Head of caudate nucleus (tissue), 42 donors: Measurements from ENCODE around the gene SEC16A.

Experiments used
- DNase-seq, 42 donors: peaks; one replicate each; pipeline versions ENCODE4 v3.0.0 to v3.0.0-alpha.2; 2020 to 2021; ENCODE audit warnings: mixed read lengths in 7 of 42
- intact Hi-C: fragments of 100-400 bp; cut with DNase I; formaldehyde crosslinking; loops from one replicate; pipeline ENCODE4 v1.15.0; 2022

SEC16A gene

GRCh38 chr9:136507221-136507991 lies 24.6 kb upstream of the SEC16A start:
- intact Hi-C loops: no loop called here
- DNase-seq: no peak

- intact Hi-C loops: no loop called here
- no peak for DNase-seq
Observed at GRCh38 chr9:136506425-136506824, 23.6 kb upstream of the SEC16A start.

DNA sequence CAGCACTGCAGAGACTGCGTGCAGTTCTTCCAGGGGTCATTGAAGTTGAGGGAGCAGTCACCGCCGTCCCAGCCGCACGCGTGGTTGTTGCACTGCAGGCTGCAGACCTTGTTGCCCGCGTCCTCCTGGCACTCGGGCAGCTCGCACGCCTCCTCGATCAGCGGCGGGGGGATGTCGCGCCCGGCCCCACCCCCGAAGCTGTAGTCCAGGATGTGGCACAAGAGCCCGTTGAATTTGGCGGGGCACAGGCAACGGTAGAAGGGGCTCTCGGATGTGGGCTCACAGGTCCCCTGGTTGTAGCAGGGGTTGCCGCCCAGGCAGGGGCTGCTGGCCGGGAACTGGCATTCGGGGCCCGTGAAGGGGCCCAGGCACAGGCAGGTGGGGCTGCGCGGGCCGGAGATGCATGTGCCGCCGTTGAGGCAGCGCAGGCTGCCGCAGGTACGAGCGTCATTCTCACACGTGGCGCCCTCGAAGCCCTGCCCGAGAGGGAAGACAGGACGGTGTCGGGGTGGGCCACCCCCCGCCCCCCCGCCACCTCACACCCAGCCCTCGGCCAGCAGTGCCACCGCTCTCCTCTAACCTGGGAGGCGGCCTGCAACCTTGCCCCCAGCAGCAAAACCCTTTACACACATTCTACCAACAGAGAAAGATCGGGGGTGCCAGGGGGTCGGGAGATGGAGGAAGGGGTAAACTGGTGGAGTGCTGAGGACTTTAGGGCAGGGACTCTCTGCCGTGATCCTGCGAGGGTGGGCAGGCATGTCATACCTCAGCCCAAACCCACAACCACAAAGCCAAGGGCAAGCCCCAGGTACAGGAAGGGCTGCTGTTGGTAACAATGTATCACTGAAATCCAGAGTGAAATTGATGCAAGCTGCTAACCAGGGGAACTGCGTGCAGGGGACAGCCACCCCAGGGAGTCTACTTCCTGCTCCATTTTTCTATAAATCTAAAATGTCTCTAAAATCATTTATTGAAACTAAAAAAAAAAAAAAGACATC lies 22.9 kb upstream of the SEC16A start:
- intact Hi-C loops: no loop called here
- no peak for DNase-seq

- intact Hi-C loops: no loop called here
Observed at GRCh38 chr9:136504512-136505348, 21.9 kb upstream of the SEC16A start.

GRCh38 chr9:136502940-136503550 lies 20.2 kb upstream of the SEC16A start:
- intact Hi-C loops: no loop called here

More at GRCh38 chr9:136504512-136505348, 21.9 kb upstream of the SEC16A start:
- no peak for DNase-seq

DNA sequence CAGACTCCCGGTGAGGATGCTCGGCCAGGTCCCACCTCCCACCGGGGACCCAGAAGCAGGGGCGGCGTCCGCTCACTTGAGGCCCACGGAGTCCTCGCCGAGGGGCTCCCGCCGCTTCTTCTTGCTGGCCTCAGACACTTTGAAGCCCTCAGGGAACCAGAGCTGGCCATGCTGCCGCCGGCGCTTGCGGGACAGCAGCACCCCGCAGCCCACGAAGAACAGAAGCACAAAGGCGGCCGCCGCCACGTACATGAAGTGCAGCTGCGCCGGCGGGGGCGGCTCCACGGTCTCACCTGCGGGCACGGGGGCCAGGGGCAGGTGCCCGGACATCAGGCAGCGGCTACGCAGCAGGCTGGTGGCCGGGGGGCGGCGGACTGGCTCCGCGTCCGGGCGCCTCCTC lies 19.4 kb upstream of the SEC16A start:
- DNase-seq: no peak
- intact Hi-C loops: no loop called here

More at GRCh38 chr9:136502940-136503550, 20.2 kb upstream of the SEC16A start:
- DNase-seq: no peak

DNA sequence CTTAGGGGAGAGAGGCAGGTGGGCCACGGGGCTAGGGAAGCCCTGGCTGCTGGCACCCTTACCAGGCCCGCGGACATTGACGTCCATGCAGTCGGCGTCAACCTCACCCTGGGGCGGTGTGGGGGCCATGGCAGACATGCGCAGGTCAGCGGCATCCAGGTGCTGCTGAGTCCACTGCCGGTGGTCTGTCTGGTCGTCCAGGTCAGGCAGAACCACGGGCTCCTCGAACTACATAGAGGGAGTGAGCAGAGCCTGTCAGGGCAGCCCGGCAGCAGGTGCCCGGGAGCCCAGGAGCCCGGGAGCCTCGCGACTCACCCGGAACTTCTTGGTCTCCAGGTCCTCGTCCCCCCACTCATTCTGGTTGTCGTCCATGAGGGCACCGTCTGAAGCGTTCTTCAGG lies 18.8 kb upstream of the SEC16A start:
- intact Hi-C loops: no loop called here
- no peak for DNase-seq

DNA sequence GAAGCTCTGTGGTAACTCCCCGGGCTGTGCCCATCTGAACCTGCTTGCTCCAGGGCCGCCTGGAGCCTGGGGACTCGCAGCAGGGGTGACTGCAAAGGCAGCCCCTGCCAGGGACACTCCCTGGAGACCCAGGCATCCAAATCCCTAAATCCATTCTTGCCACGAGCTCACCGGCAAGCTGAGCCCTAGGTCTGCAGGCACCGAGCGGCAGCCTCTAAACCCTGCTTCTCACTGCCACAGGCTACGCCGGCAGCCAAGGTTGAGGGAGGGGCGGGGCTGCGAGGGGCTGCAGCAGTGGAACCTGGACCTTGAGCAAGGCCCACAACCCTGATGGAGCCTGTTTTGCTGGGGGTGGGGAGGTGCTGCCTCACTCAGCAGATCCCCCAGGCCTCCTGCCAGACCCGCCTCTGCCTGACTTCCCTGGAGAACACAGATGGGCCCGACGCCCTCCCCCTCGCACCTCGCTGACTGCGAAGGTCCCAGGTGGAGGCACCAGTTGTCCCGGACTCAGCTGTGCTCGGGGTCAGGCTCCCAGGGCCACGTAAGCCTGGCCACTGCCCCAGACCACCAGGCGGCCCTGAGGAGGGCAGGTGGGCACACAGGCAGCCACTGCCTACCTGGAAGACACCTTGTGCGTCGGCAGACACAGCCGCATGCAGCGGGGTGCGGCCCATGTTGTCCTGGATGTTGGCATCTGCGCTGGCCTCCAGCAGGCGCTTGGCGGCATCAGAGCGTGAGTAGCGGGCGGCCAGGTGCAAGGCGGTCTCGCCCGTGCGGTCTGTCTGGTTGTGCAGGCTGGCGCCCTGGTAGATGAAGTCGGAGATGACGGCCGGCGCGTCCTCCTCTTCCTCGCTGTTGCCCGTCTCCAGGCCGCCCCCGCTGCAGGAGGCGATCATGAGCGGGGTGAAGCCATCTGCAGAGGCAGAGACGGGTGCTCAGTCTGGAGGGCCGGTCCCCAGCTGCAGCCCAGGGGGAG lies 17.4 kb upstream of the SEC16A start:
- intact Hi-C loops: loop anchor here (10.0 kb wide), 1 partner anchor 45 kb away; the partner anchor contains the start of gene NOTCH1
- DNase-seq: no peak

DNA sequence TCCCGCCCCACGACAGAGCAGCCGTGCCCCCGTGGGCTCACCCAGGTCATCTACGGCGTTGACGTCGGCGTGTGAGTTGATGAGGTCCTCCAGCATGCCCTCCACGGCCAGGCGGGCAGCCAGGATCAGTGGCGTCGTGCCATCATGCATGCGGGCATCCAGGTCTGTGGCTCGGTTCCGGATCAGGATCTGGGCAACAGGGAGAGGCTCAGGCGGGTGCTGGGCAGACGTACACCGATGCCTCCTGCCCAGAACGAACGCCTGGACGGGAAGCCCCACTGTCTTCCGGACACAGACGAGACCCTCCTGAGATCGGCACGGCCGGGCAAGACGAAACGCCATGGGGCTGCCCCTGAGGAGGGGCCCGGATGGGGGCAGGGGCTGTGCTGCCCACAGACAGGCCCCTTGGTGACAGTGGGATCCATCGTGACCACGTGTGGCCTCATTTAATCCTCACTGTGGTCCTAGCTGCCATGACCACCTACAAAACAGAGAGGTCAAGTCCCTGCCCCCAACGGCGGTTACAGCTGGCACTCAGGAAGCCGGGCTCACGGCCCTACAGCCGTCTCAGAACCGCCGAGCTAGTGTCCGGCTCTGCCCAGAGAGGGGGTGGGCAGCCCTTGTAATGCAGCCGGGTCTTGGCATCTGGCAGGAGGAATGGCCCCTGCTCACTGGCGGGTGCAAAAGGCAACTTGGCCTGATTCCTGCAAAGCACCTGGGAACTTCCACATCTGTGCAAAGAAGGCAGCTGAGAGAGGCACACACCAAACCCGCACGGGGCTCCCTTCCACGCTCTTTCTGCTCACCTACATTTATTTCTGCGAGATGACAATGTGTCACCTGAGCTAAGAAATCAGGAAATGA lies 16.5 kb upstream of the SEC16A start:
- DNase-seq: peak in 1 of 42 donors; percentile 37
- intact Hi-C loops: loop anchor here (10.0 kb wide), 1 partner anchor 45 kb away; the partner anchor contains the start of gene NOTCH1

- no peak for DNase-seq
- intact Hi-C loops: loop anchor here (10.0 kb wide), 1 partner anchor 47 kb away; the partner anchor contains the start of gene NOTCH1
Observed at GRCh38 chr9:136497916-136498695, 15.3 kb upstream of the SEC16A start.

DNA sequence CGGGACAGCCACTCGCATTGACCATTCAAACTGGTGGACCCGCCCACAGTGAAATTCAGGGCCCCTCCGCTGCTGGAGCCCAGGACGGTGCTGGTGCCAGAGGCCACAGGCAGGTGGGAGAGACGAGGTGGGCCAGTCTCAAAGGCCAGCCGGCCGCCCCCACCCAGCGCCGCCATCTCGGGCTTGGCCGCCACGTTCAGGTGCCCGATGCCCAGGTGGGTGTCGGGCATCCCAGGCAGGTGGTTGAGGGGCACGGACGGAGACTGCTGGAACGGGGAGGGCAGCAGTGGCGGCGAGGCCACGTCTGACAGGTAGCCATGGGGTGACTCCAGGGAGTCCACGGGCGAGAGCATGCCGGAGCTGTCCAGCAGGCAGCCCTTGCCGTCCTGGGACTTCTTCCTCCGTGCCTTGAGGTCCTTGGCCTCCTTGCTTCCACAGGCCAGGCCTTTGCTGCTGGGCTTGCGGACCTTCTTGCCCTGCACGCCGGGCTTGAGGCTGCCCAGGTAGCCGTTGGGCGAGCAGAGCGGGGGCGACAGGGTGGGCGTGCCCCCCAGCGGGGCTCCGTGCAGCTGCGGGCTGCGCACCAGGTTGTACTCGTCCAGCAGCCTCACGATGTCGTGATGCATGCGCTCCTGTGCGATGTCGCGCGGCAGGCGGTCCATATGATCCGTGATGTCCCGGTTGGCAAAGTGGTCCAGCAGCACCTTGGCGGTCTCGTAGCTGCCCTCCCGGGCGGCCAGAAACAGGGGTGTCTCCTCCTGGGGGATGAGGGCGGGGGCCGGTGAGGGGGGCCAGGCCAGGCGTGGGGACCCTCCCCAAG lies 14.2 kb upstream of the SEC16A start:
- DNase-seq: no peak
- intact Hi-C loops: loop anchor here (10.0 kb wide), 1 partner anchor 48 kb away; the partner anchor contains the start of gene NOTCH1

GRCh38 chr9:136496181-136496580 lies 13.3 kb upstream of the SEC16A start:
- DNase-seq: no peak
- intact Hi-C loops: loop anchor here (10.0 kb wide), 1 partner anchor 49 kb away; the partner anchor contains the start of gene NOTCH1

DNA sequence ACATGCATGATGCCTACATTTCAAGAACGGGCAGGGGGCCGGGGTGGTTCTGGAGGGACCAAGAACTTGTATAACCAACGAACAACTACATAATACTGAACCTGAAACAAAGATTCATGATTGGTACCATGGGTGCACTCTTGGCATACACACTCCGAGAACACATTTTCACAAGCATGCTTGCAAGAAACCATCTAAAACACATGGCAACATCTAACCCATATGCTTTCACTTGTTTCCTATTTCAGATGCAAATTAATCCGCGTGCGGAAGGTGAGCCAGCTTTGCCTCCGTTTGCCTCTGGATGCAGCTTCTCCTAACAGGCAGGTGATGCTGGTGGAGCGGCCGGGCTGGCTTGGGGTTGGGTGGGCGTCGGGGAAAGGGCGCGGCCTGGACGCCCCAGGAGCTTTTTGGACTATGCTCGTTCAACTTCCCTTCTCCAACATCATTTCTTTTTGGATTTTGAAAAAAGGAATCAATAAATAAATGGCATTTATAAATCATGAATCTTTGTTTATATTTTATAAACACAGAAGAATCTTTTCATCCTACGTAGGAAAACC lies 12.5 kb upstream of the SEC16A start:
- no peak for DNase-seq
- intact Hi-C loops: loop anchor here (10.0 kb wide), 1 partner anchor 49 kb away; the partner anchor contains the start of gene NOTCH1
